GM12878 (cell line): ENCODE results near the gene THOC1. TPM values are rescaled to one million over a fixed set of nuclear protein-coding genes. Genes with fewer than 3 reads are reported as not detected.

Experiments used
- ATAC-seq: fragments of 200-7000 bp; cut with Tn5 transposase; 3 replicates; pipeline ENCODE4 v1.9.1; 2020; ENCODE audit warnings: mild to moderate bottlenecking, moderate library complexity
- BruUV-seq: library from RNA; stranded (reverse); fragments of 400-500 nt; replicated peaks from 2 replicates; lab custom pipeline; 2021; lab: Mats Ljungman, UMichigan
- CTCF ChIA-PET: fragments of 300-600 bp; sonication (Branson Sonifier 250); formaldehyde crosslinking; extraction: SDS; loops from one replicate; lab custom pipeline; 2021; ENCODE audit warnings: inconsistent platforms; lab: Yijun Ruan, JAX
- POLR2A ChIA-PET: fragments of 350-600 bp; formaldehyde crosslinking; extraction: SDS; loops from one replicate; lab custom pipeline; 2021; ENCODE audit warnings: inconsistent platforms; lab: Charles Lee
- RAD21 ChIA-PET: fragments of 300-600 bp; sonication (Branson Sonifier 250); formaldehyde crosslinking; loops from one replicate; lab custom pipeline; 2023; ENCODE audit warnings: antibody characterized with exemption; ENCODE audit not compliant: unreplicated experiment; lab: Charles Lee
- SMC1A ChIA-PET: fragments of 300-600 bp; sonication (Branson Sonifier 250); formaldehyde crosslinking; loops from one replicate; lab custom pipeline; 2023; ENCODE audit not compliant: unreplicated experiment, uncharacterized antibody; lab: Charles Lee
- DNase-seq: peaks from one replicate; pipeline ENCODE4 v3.0.0-alpha.2; 2011; ENCODE audit warnings: low read depth, low spot score
- FAIRE-seq: peaks from 3 replicates; lab custom pipeline; 2011; peaks lifted over from hg19 to GRCh38; lab: Jason Lieb, UNC
- H2AFZ ChIP-seq: 2 replicates; pipeline ENCODE4 v1.6.0; 2011; ENCODE audit warnings: low read depth, low read length, control low read depth; ENCODE audit not compliant: control insufficient read depth
- H3K27ac ChIP-seq: 2 replicates; pipeline ENCODE4 v1.5.1; 2011; ENCODE audit warnings: control low read depth; ENCODE audit not compliant: control insufficient read depth, insufficient read depth
- H3K27me3 ChIP-seq, 2 experiments: replicated peaks in 1 of 2; 2 replicates each; pipeline versions ENCODE4 v1.6.0 to v1.6.1; 2011; ENCODE audit warnings: low read length in 1 of 2; ENCODE audit not compliant: control insufficient read depth in 2 of 2, insufficient read depth in 2 of 2
- H3K36me3 ChIP-seq, 2 experiments: 2 replicates each; pipeline ENCODE4 v1.5.1; 2011; ENCODE audit warnings: low read length in 1 of 2; ENCODE audit not compliant: control insufficient read depth in 2 of 2, insufficient read depth in 2 of 2
- H3K4me1 ChIP-seq: 2 replicates; pipeline ENCODE4 v1.6.1; 2011; ENCODE audit warnings: mild to moderate bottlenecking, low read length, moderate library complexity, mixed read lengths; ENCODE audit not compliant: control insufficient read depth, insufficient read depth
- H3K4me2 ChIP-seq: 2 replicates; pipeline ENCODE4 v1.6.0; 2011; ENCODE audit warnings: control low read depth; ENCODE audit not compliant: control insufficient read depth, insufficient read depth
- H3K4me3 ChIP-seq: fragments of 200-600 bp; sonication (generic); 2 replicates; pipeline ENCODE4 v1.5.1; 2016
- H3K79me2 ChIP-seq: 2 replicates; pipeline ENCODE4 v1.6.0; 2011; ENCODE audit warnings: low read length; ENCODE audit not compliant: control insufficient read depth, insufficient read depth
- H3K9ac ChIP-seq: 2 replicates; pipeline ENCODE4 v1.8.0; 2011; ENCODE audit warnings: low read length, control low read depth, mixed read lengths; ENCODE audit not compliant: control insufficient read depth, insufficient read depth
- H3K9me3 ChIP-seq: replicated peaks from 3 replicates; pipeline ENCODE4 v1.5.1; 2011; ENCODE audit warnings: mild to moderate bottlenecking, low read length; ENCODE audit not compliant: control insufficient read depth, insufficient read depth
- H4K20me1 ChIP-seq: 2 replicates; pipeline ENCODE4 v1.6.0; 2011; ENCODE audit not compliant: control insufficient read depth, insufficient read depth
- EGR1 ChIP-seq, 2 experiments: IDR thresholded peaks; 1 replicate in 1 of 2; 2 replicates in 1 of 2; pipeline ENCODE4 v1.6.1; 2011 to 2012; ENCODE audit warnings: low read depth in 2 of 2, low read length in 2 of 2, borderline replicate concordance in 1 of 2, mild to moderate bottlenecking in 1 of 2, moderate library complexity in 1 of 2
- ELK1 ChIP-seq: IDR thresholded peaks from 2 replicates; pipeline ENCODE4 v1.6.1; 2012; ENCODE audit warnings: low read depth, low read length, improper control_type of control experiment
- ESRRA ChIP-seq: IDR thresholded peaks from 2 replicates; pipeline ENCODE4 v1.6.1; 2012; ENCODE audit warnings: mild to moderate bottlenecking, low read length, improper control_type of control experiment
- MEF2B ChIP-seq: fragments of 450-650 bp; IDR thresholded peaks from 2 replicates; pipeline ENCODE4 v1.6.1; 2018; ENCODE audit warnings: mild to moderate bottlenecking, moderate library complexity; ENCODE audit not compliant: partially characterized antibody, poor library complexity, severe bottlenecking
- MLLT1 ChIP-seq: fragments of 450-650 bp; IDR thresholded peaks from 2 replicates; pipeline ENCODE4 v1.6.1; 2016; ENCODE audit warnings: mild to moderate bottlenecking
- MYC ChIP-seq: IDR thresholded peaks from 2 replicates; pipeline ENCODE4 v1.6.1; 2011; ENCODE audit warnings: mild to moderate bottlenecking, low read length, moderate library complexity, inconsistent platforms; ENCODE audit not compliant: insufficient read depth, insufficient replicate concordance, insufficient read length, severe bottlenecking
- SMARCA5 ChIP-seq: fragments of 450-650 bp; IDR thresholded peaks from 2 replicates; pipeline ENCODE4 v1.6.1; 2017; ENCODE audit warnings: mild to moderate bottlenecking
- SPI1 ChIP-seq: IDR thresholded peaks from 2 replicates; pipeline ENCODE4 v1.6.1; 2011; ENCODE audit warnings: low read depth, mild to moderate bottlenecking, low read length, moderate library complexity, borderline replicate concordance; ENCODE audit not compliant: insufficient read depth
- STAT3 ChIP-seq: IDR thresholded peaks from 2 replicates; pipeline ENCODE4 v1.6.1; 2011; ENCODE audit warnings: low read depth, low read length, improper control_type of control experiment
- TCF12 ChIP-seq: IDR thresholded peaks from 2 replicates; pipeline ENCODE4 v1.6.1; 2011; ENCODE audit warnings: low read depth, mild to moderate bottlenecking, low read length
- ZNF207 ChIP-seq: fragments of 450-650 bp; IDR thresholded peaks from 2 replicates; pipeline ENCODE4 v1.6.1; 2014; ENCODE audit warnings: antibody characterized with exemption, mild to moderate bottlenecking, borderline replicate concordance
- ZNF384 ChIP-seq: IDR thresholded peaks from 2 replicates; pipeline ENCODE4 v1.6.1; 2012; ENCODE audit warnings: low read depth, mild to moderate bottlenecking, low read length, improper control_type of control experiment, borderline replicate concordance
- WGBS: methylation state at CpG from one replicate; pipeline ENCODE4 v1.1.6; 2016; ENCODE audit warnings: low lambda C conversion rate; ENCODE audit not compliant: insufficient replicate concordance, insufficient coverage; ENCODE audit errors: missing lambda C conversion rate; 5-methylcytosine and 5-hydroxymethylcytosine counted together
- in situ Hi-C: fragments of 300-500 bp; cut with MboI; formaldehyde crosslinking; loops from 9 replicates; pipeline ENCODE4 v1.14.3; 2018; ENCODE audit warnings: mixed read lengths
- intact Hi-C: fragments of 100-400 bp; cut with micrococcal nuclease; formaldehyde crosslinking; loops from one replicate; pipeline ENCODE4 v1.14.2; 2022; ENCODE audit not compliant: unreplicated experiment
- polyA plus RNA-seq, 11 experiments: library from polyadenylated mRNA; depleted of rRNA in 4 of 11; unstranded in 6 of 11; stranded (reverse) in 5 of 11; fragments of >200 nt; fragmentation: Nextera tagmentation in 4 of 11; fragmentation: Illumina TruSeq in 1 of 11; extraction: Ambion mirVana in 4 of 11; extraction: Trizol in 1 of 11; gene quantifications; 1 replicate in 1 of 11; 2 replicates in 10 of 11; pipeline versions ENCODE4 v1.2.1 to v1.2.3, GENCODE V29; 2011 to 2016; ENCODE audit warnings: inconsistent platforms in 2 of 11, missing spikeins in 2 of 11, low read depth in 1 of 11
- total RNA-seq, 4 experiments: library from RNA; depleted of rRNA in 3 of 4; stranded (reverse); fragments of >200 nt in 3 of 4; fragmentation: Illumina TruSeq in 1 of 4; extraction: Trizol in 1 of 4; gene quantifications; 2 replicates each; pipeline versions ENCODE4 v1.2.1 to v1.2.3, GENCODE V29; 2013 to 2021
- TF ChIP-seq, protein P1 (sequence below): IDR thresholded peaks from 2 replicates; pipeline ENCODE4 v1.6.1; 2012; ENCODE audit warnings: low read depth, low read length, improper control_type of control experiment

THOC1 gene
- total and polyA plus RNA-seq, 10 of the 15 experiments (the other 5 are each of a cell fraction or from before 2014, with no cell fraction given), result 32.8 to 99.8 (median 49.0) TPM

- Histone ChIP-seq H2AFZ (no peak overlapping the region), H3K9ac (no peak overlapping the region), H3K36me3 (no peaks in the 10 kb centered on the region), H3K4me3 (no peak overlapping the region), H3K9me3 (no peaks in the 10 kb centered on the region), H3K79me2 (no peaks in the 10 kb centered on the region), H3K27me3 (no peaks in the 10 kb centered on the region), H3K4me2 (no peak overlapping the region), H4K20me1 (no peaks in the 10 kb centered on the region), H3K27ac (no peak overlapping the region), H3K4me1 (no peaks in the 10 kb centered on the region)
- ATAC-seq, result no peak
- BruUV-seq, result no TSS peak
- TF ChIP-seq TCF12, result no peak
- TF ChIP-seq ZNF384, result no peak
- TF ChIP-seq SPI1, result no peak
- no peak for TF ChIP-seq STAT3
- no peak for TF ChIP-seq ESRRA
- no peak for TF ChIP-seq EGR1 (IDR thresholded peaks at IDR 0.05; ENCODE audit: borderline replicate concordance in 1 of 2, low read depth in 2 of 2, low read length in 2 of 2)
- no peak for TF ChIP-seq SMARCA5
- TF ChIP-seq, protein P1, sequence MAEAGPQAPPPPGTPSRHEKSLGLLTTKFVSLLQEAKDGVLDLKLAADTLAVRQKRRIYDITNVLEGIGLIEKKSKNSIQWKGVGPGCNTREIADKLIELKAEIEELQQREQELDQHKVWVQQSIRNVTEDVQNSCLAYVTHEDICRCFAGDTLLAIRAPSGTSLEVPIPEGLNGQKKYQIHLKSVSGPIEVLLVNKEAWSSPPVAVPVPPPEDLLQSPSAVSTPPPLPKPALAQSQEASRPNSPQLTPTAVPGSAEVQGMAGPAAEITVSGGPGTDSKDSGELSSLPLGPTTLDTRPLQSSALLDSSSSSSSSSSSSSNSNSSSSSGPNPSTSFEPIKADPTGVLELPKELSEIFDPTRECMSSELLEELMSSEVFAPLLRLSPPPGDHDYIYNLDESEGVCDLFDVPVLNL, result no peak
- no peak for TF ChIP-seq MYC
- no peak for TF ChIP-seq ELK1
- TF ChIP-seq MEF2B, result no peak
- TF ChIP-seq ZNF207, result no peak
- TF ChIP-seq MLLT1, result no peak
- ChIA-PET RAD21 (no interaction called here), POLR2A (no interaction called here), CTCF (interaction anchor here (1.5 kb wide), 1 partner anchor 339 kb away, joined by 3 read pairs; no protein-coding TSS in a partner anchor), SMC1A (no interaction called here)
- intact Hi-C loops, result no loop called here
- DNase-seq, result no peak
- in situ Hi-C loops, result loop anchor here (10.0 kb wide), 1 partner anchor 329 kb away; no protein-coding TSS in a partner anchor
- FAIRE-seq, result no peak
- WGBS, result 70% methylated on average over 6 of the region's 6 CpGs
These were observed 18.0 kb upstream of the THOC1 start for GRCh38 chr18:285817-286216.
